ENCODE data around the gene SNX18. TPM values are rescaled to one million over a fixed set of nuclear protein-coding genes. Genes with fewer than 3 reads are reported as not detected.

SNX18 gene
- total RNA-seq, 1 donor from 2014 or later: 17.9 TPM

DNA sequence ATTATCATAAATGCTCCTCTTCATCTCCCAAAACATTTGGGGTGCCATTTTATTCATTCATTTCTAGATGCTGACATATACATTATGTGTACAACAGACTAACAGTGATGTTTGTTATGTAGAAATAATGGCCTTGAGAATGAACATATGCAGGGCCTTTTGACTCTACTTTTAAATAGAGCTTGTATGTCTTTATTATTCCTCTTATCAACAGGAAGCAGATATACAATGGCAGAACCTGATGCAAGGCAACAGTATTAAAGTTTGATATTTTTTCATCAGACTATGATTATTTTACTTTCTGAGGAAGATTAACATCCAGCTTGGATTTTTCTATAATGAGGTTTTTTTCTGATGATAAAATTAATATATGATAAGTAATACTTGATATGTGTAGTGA is 44.1 kb downstream of the SNX18 start:
- no peaks in the 10 kb centered on the region for H3K36me3 ChIP-seq
- H3K4me3 Mint-ChIP-seq: no peak overlapping the region
- no peaks in the 10 kb centered on the region for H3K79me2 ChIP-seq (ENCODE audit: low read depth)
- H3K9ac ChIP-seq: no peak overlapping the region
- DNase-seq (ENCODE audit: low spot score): no peak
- H3K27ac ChIP-seq: no peak overlapping the region
- H3K9me3 ChIP-seq (ENCODE audit: low read depth): no peaks in the 10 kb centered on the region
- H3F3A ChIP-seq (ENCODE audit: low read depth): no peaks in the 10 kb centered on the region
- no peaks in the 10 kb centered on the region for H3K4me1 ChIP-seq
- H3K27me3 ChIP-seq: no peaks in the 10 kb centered on the region
- no peak overlapping the region for H2AFZ ChIP-seq (replicated peaks)
- no peak overlapping the region for H3K4me3 ChIP-seq
- no peak overlapping the region for H3K4me2 ChIP-seq
- no peaks in the 10 kb centered on the region for H4K20me1 ChIP-seq (ENCODE audit: low read depth)
- TF ChIP-seq EZH2phosphoT487 (IDR thresholded peaks at IDR 0.05) (no peak), EZH2 (IDR thresholded peaks at IDR 0.05) (no peak)
- TF ChIP-seq, protein P1, sequence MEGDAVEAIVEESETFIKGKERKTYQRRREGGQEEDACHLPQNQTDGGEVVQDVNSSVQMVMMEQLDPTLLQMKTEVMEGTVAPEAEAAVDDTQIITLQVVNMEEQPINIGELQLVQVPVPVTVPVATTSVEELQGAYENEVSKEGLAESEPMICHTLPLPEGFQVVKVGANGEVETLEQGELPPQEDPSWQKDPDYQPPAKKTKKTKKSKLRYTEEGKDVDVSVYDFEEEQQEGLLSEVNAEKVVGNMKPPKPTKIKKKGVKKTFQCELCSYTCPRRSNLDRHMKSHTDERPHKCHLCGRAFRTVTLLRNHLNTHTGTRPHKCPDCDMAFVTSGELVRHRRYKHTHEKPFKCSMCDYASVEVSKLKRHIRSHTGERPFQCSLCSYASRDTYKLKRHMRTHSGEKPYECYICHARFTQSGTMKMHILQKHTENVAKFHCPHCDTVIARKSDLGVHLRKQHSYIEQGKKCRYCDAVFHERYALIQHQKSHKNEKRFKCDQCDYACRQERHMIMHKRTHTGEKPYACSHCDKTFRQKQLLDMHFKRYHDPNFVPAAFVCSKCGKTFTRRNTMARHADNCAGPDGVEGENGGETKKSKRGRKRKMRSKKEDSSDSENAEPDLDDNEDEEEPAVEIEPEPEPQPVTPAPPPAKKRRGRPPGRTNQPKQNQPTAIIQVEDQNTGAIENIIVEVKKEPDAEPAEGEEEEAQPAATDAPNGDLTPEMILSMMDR (IDR thresholded peaks at IDR 0.05): no peak
- H3K27ac Mint-ChIP-seq: no peak overlapping the region
- H3K9me3 Mint-ChIP-seq: no peaks in the 10 kb centered on the region
- H3K36me3 Mint-ChIP-seq: no peaks in the 10 kb centered on the region
- H3K4me1 Mint-ChIP-seq: no peaks in the 10 kb centered on the region
- H3K27me3 Mint-ChIP-seq (ENCODE audit: insufficient read depth, low read depth): peaks cover under 1% of the 10 kb centered on the region

DNA sequence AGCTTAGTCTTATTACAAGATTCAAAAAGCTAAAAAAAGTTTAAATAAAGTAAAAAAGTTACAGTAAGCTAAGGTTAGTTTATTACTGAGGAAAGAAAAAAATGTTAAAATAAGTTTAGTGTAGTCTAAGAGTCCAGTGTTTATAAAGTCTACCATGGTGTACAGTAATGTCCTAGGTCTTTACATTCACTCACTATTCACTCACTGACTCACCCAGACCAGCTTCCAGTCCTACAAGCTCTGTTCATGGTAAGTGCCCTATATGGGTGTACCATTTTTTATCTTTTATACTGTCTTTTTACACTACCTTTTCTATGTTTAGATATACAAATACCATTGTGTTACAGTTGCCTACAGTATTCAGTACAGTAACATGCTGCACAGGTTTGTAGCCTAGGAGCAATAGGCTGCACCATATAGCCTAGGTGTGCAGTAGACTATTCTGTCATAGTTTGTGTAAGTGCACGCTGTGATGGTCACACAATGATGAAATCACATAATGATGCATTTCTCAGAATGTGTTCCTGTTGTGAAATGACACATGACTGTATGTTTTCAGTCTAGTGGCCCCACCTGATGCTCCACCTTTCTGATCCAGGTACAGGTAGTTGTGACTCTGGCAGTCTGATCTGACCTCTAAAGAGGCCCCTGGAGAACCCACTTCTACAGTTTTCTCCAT is 45.7 kb downstream of the SNX18 start:
- peaks cover 3% of the 10 kb centered on the region for H3K27me3 Mint-ChIP-seq (ENCODE audit: insufficient read depth, low read depth)
- Histone ChIP-seq H2AFZ (replicated peaks) (no peak overlapping the region), H3F3A (ENCODE audit: low read depth) (no peaks in the 10 kb centered on the region), H3K9ac (no peak overlapping the region), H3K27me3 (no peaks in the 10 kb centered on the region), H4K20me1 (ENCODE audit: low read depth) (no peaks in the 10 kb centered on the region), H3K36me3 (no peaks in the 10 kb centered on the region), H3K4me1 (no peaks in the 10 kb centered on the region), H3K79me2 (ENCODE audit: low read depth) (no peaks in the 10 kb centered on the region), H3K27ac (no peak overlapping the region), H3K4me3 (no peak overlapping the region), H3K9me3 (ENCODE audit: low read depth) (no peaks in the 10 kb centered on the region), H3K4me2 (no peak overlapping the region)
- H3K4me1 Mint-ChIP-seq: no peaks in the 10 kb centered on the region
- no peak for DNase-seq (ENCODE audit: low spot score)
- TF ChIP-seq EZH2 (IDR thresholded peaks at IDR 0.05) (no peak), EZH2phosphoT487 (IDR thresholded peaks at IDR 0.05) (no peak)
- TF ChIP-seq, protein P1 (IDR thresholded peaks at IDR 0.05): no peak
- no peaks in the 10 kb centered on the region for H3K9me3 Mint-ChIP-seq
- H3K36me3 Mint-ChIP-seq: no peaks in the 10 kb centered on the region
- no peak overlapping the region for H3K4me3 Mint-ChIP-seq
- H3K27ac Mint-ChIP-seq: no peak overlapping the region

DNA sequence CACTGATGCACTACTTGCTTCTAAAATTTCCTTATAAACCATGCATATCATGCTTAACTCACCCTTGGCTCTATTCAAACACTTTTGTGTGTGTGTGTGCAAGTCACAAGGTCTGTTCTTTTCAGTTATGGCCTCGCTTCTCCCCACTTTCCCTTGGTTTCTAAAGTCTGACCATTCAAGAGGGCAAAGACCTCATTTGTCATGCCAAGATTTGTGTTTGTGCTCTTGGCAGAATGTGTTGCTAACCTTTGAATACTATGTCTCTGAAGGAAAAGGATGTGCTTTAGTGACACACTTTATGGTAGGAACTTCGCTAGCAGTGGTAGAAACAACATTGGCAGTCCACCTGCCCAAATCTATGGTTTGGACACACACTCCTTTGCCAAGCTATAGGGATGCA is 50.4 kb downstream of the SNX18 start:
- no peaks in the 10 kb centered on the region for H3K4me1 ChIP-seq
- no peak overlapping the region for H3K4me2 ChIP-seq
- no peak overlapping the region for H3K27ac ChIP-seq
- no peak for DNase-seq (ENCODE audit: low spot score)
- Mint-ChIP-seq H3K4me3 (no peak overlapping the region), H3K27ac (no peak overlapping the region), H3K27me3 (ENCODE audit: insufficient read depth, low read depth) (peaks cover 3% of the 10 kb centered on the region), H3K36me3 (no peaks in the 10 kb centered on the region), H3K4me1 (no peaks in the 10 kb centered on the region), H3K9me3 (no peaks in the 10 kb centered on the region)
- H3K4me3 ChIP-seq: no peak overlapping the region
- H3K27me3 ChIP-seq: no peaks in the 10 kb centered on the region
- no peaks in the 10 kb centered on the region for H3F3A ChIP-seq (ENCODE audit: low read depth)
- no peaks in the 10 kb centered on the region for H3K9me3 ChIP-seq (ENCODE audit: low read depth)
- no peak overlapping the region for H2AFZ ChIP-seq (replicated peaks)
- no peak overlapping the region for H3K9ac ChIP-seq
- TF ChIP-seq, protein P1 (IDR thresholded peaks at IDR 0.05): no peak
- TF ChIP-seq EZH2 (IDR thresholded peaks at IDR 0.05): no peak
- no peak for TF ChIP-seq EZH2phosphoT487 (IDR thresholded peaks at IDR 0.05)
- no peaks in the 10 kb centered on the region for H4K20me1 ChIP-seq (ENCODE audit: low read depth)
- no peaks in the 10 kb centered on the region for H3K36me3 ChIP-seq
- no peaks in the 10 kb centered on the region for H3K79me2 ChIP-seq (ENCODE audit: low read depth)
